ENCODE measurements around the gene SYT2.

- TF ChIP-seq ZNF8 (CRISPR knock-in tag; IDR thresholded peaks at IDR 0.05) (no peak), ZFP30 (CRISPR knock-in tag; IDR thresholded peaks at IDR 0.05) (no peak), ARNTL (CRISPR knock-in tag; IDR thresholded peaks at IDR 0.05; ENCODE audit: borderline replicate concordance, low read depth) (no peak), RARB (CRISPR knock-in tag; IDR thresholded peaks at IDR 0.05) (no peak), ESRRG (CRISPR knock-in tag; IDR thresholded peaks at IDR 0.05) (no peak)
- TF ChIP-seq, protein P1, sequence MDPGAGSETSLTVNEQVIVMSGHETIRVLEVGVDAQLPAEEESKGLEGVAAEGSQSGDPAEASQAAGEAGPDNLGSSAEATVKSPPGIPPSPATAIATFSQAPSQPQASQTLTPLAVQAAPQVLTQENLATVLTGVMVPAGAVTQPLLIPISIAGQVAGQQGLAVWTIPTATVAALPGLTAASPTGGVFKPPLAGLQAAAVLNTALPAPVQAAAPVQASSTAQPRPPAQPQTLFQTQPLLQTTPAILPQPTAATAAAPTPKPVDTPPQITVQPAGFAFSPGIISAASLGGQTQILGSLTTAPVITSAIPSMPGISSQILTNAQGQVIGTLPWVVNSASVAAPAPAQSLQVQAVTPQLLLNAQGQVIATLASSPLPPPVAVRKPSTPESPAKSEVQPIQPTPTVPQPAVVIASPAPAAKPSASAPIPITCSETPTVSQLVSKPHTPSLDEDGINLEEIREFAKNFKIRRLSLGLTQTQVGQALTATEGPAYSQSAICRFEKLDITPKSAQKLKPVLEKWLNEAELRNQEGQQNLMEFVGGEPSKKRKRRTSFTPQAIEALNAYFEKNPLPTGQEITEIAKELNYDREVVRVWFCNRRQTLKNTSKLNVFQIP (CRISPR knock-in tag; IDR thresholded peaks at IDR 0.05; ENCODE audit: borderline replicate concordance, low read depth), result no peak
Measured at GRCh38 chr1:202681736-202682420, 28.4 kb downstream of the SYT2 start.

All from SK-N-SH treated with all-trans-retinoic acid at 6 μM for 48 hours (cell line).